Measurements from ENCODE around the gene ADAMTSL1.

Gene ADAMTSL1

DNA sequence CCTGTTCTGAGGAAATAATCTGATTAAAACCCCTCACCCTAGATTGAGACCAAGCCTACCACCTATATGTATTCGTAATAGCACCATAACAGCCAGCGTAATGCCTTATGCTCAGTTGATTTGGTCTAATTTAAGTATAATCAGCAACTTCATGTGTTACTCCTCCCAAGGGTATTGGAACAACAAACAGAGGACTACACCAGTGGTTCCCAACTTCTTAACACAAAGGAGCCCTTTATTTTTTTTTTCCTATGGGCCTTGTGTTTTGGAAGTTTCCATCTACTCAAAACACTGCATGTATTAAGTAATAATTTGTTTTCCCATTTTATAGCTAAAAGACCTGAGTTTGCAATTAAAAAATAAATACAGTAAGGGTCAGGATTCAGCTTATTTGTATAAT, 140.7 kb downstream of the ADAMTSL1 start:
- Histone ChIP-seq H3K4me2 (no peak overlapping the region), H3K79me2 (ENCODE audit: insufficient read depth, low read depth) (no peaks in the 10 kb centered on the region), H3K4me1 (ENCODE audit: low read depth, poor library complexity, severe bottlenecking) (peaks cover 9% of the 10 kb centered on the region), H4K20me1 (ENCODE audit: insufficient read depth) (no peaks in the 10 kb centered on the region), H2AFZ (ENCODE audit: low read depth) (no peak overlapping the region), H3K9ac (no peak overlapping the region), H3K4me3 (IDR thresholded peaks at IDR 0.05; ENCODE audit: insufficient read depth, low read depth, low read length) (no peak overlapping the region), H3K27me3 (ENCODE audit: insufficient read depth, low read depth) (no peaks in the 10 kb centered on the region), H3K27ac (no peak overlapping the region), H3K36me3 (ENCODE audit: insufficient read depth) (no peaks in the 10 kb centered on the region)
- TF ChIP-seq, protein P1, sequence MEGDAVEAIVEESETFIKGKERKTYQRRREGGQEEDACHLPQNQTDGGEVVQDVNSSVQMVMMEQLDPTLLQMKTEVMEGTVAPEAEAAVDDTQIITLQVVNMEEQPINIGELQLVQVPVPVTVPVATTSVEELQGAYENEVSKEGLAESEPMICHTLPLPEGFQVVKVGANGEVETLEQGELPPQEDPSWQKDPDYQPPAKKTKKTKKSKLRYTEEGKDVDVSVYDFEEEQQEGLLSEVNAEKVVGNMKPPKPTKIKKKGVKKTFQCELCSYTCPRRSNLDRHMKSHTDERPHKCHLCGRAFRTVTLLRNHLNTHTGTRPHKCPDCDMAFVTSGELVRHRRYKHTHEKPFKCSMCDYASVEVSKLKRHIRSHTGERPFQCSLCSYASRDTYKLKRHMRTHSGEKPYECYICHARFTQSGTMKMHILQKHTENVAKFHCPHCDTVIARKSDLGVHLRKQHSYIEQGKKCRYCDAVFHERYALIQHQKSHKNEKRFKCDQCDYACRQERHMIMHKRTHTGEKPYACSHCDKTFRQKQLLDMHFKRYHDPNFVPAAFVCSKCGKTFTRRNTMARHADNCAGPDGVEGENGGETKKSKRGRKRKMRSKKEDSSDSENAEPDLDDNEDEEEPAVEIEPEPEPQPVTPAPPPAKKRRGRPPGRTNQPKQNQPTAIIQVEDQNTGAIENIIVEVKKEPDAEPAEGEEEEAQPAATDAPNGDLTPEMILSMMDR (conservative IDR thresholded peaks at IDR 0.05; ENCODE audit: low read depth, low read length), result no peak

DNA sequence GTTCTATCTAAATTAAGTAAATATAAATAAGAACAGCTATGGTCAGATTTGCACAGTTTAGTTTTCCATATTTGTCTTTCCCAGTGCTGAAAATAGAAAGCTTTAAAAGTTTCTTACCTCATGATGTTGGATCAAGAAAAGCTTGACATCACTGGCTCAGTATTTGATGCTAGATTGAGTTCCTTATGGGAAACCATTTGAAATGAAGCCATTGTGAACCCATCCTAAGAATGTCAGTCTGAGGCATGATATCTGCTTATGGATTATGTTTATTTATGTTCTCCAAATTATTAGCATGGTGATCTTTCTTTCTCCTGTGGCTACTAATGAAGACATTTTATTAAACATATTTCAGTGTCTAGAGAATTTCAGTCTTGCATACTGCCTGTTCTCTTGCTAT, 143.0 kb downstream of the ADAMTSL1 start:
- no peak overlapping the region for H3K4me2 ChIP-seq
- H4K20me1 ChIP-seq (ENCODE audit: insufficient read depth), result no peaks in the 10 kb centered on the region
- no peak overlapping the region for H2AFZ ChIP-seq (ENCODE audit: low read depth)
- H3K79me2 ChIP-seq (ENCODE audit: insufficient read depth, low read depth), result no peaks in the 10 kb centered on the region
- H3K27me3 ChIP-seq (ENCODE audit: insufficient read depth, low read depth), result no peaks in the 10 kb centered on the region
- H3K27ac ChIP-seq, result no peak overlapping the region
- peaks cover 9% of the 10 kb centered on the region for H3K4me1 ChIP-seq (ENCODE audit: low read depth, poor library complexity, severe bottlenecking)
- H3K4me3 ChIP-seq (IDR thresholded peaks at IDR 0.05; ENCODE audit: insufficient read depth, low read depth, low read length), result no peak overlapping the region
- H3K9ac ChIP-seq, result no peak overlapping the region
- TF ChIP-seq, protein P1 (conservative IDR thresholded peaks at IDR 0.05; ENCODE audit: low read depth, low read length), result no peak
- no peaks in the 10 kb centered on the region for H3K36me3 ChIP-seq (ENCODE audit: insufficient read depth)

DNA sequence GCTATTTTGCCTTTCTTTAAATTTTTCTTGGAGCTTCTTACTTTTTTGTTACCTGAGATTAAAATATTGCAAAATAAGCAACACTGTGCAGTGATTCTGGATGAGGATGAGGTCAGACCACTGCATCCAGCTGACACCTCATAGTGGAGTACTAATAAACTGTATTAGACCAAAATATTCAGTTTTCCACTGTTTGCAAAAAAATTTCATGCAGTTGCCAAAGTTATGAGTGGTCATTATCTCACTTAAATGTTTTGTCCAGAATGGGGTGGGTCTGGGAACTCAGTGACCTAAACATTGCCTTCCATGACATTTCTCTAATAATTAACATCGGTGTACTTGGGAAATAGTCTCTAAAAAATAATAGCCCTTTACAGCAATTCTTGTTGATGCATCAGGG, 143.8 kb downstream of the ADAMTSL1 start:
- H3K4me1 ChIP-seq (ENCODE audit: low read depth, poor library complexity, severe bottlenecking), result peaks cover 4% of the 10 kb centered on the region
- no peaks in the 10 kb centered on the region for H3K79me2 ChIP-seq (ENCODE audit: insufficient read depth, low read depth)
- H3K4me2 ChIP-seq, result no peak overlapping the region
- H3K27me3 ChIP-seq (ENCODE audit: insufficient read depth, low read depth), result no peaks in the 10 kb centered on the region
- H3K4me3 ChIP-seq (IDR thresholded peaks at IDR 0.05; ENCODE audit: insufficient read depth, low read depth, low read length), result no peak overlapping the region
- H4K20me1 ChIP-seq (ENCODE audit: insufficient read depth), result no peaks in the 10 kb centered on the region
- no peaks in the 10 kb centered on the region for H3K36me3 ChIP-seq (ENCODE audit: insufficient read depth)
- H3K27ac ChIP-seq, result no peak overlapping the region
- no peak overlapping the region for H2AFZ ChIP-seq (ENCODE audit: low read depth)
- TF ChIP-seq, protein P1 (conservative IDR thresholded peaks at IDR 0.05; ENCODE audit: low read depth, low read length), result no peak
- no peak overlapping the region for H3K9ac ChIP-seq

DNA sequence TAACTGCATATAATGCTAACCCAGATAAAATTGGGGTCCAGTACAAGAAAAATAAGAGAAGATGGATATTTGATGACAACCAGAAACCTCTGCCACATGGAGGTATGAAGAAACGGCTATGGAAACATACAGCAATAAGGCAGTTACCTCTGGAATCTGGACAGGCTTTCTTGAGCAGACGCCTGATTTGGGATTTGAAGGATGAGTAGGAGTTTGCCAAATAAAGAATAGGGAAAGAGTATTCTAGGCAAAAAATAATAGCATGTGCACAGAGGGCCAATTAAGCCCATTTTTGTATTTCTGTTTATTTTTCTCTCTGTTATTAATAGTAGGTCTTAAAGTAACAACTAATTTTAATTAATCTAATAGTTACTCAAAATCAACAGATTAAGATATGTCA, 144.9 kb downstream of the ADAMTSL1 start:
- H3K79me2 ChIP-seq (ENCODE audit: insufficient read depth, low read depth), result no peaks in the 10 kb centered on the region
- no peak overlapping the region for H3K4me3 ChIP-seq (IDR thresholded peaks at IDR 0.05; ENCODE audit: insufficient read depth, low read depth, low read length)
- TF ChIP-seq, protein P1 (conservative IDR thresholded peaks at IDR 0.05; ENCODE audit: low read depth, low read length), result no peak
- no peak overlapping the region for H3K9ac ChIP-seq
- H3K36me3 ChIP-seq (ENCODE audit: insufficient read depth), result no peaks in the 10 kb centered on the region
- no peaks in the 10 kb centered on the region for H4K20me1 ChIP-seq (ENCODE audit: insufficient read depth)
- H3K27ac ChIP-seq, result no peak overlapping the region
- H3K4me2 ChIP-seq, result no peak overlapping the region
- no peaks in the 10 kb centered on the region for H3K27me3 ChIP-seq (ENCODE audit: insufficient read depth, low read depth)
- H2AFZ ChIP-seq (ENCODE audit: low read depth), result no peak overlapping the region
- no peaks in the 10 kb centered on the region for H3K4me1 ChIP-seq (ENCODE audit: low read depth, poor library complexity, severe bottlenecking)

Measured in KMS-11 (cell line).